Measurements from ENCODE around the gene ANKS1B. TPM values are rescaled to one million over a fixed set of nuclear protein-coding genes. Genes with fewer than 3 reads are reported as not detected.

Gene ANKS1B
- total RNA-seq, 5 donors from 2014 or later (not counting 1 experiment from before 2014, with no cell fraction given): 0.18 to 0.47 (median 0.19) TPM; not detected in 2

DNA sequence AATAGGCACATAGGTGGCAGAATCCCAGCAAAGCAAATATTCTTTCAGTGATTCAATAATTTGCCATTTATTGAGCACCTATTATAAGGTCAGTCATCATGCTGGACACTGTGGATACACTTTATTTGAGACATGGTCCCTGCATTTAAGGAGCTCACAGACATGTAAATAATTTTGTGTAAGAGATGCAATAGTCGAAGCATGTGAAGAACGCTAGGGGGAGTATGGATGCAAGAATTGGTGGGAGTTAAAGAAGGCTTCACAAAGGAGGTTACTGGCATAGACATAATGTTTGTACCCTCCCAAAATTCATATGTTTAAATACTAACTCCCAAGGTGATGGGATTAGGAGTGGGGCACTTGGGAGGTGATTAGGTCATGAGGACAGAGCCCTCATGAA lies 597.8 kb downstream of the ANKS1B start:
- Mint-ChIP-seq H3K27me3 (no peaks in the 10 kb centered on the region), H3K36me3 (no peaks in the 10 kb centered on the region), H3K9me3 (peaks cover 0 to 5% (median 3%) of the 10 kb centered on the region in 3 donors), H3K27ac (no peak overlapping the region), H3K4me3 (no peak overlapping the region), H3K4me1 (no peaks in the 10 kb centered on the region)
- no peak for ATAC-seq (replicated peaks in 1 of 4)
- WGBS (ENCODE audit: insufficient coverage): no CpG with 5 or more reads among the region's 2 CpGs
- DNase-seq: no peak
- POLR2A ChIA-PET: no interaction called here
- no peak overlapping the region for H3K27ac ChIP-seq (ENCODE audit: low read length)
- H3K4me3 ChIP-seq (ENCODE audit: control insufficient read depth in 1 of 2, extremely low read depth in 1 of 2, low read length in 1 of 2): no peak overlapping the region
- CTCF ChIA-PET: no interaction called here
- no peaks in the 10 kb centered on the region for H3K9me3 ChIP-seq
- H3K27me3 ChIP-seq (replicated peaks in 1 of 2; ENCODE audit: control insufficient read depth in 2 of 2, extremely low read depth in 1 of 2, insufficient read depth in 2 of 2, low read length in 1 of 2): no peaks in the 10 kb centered on the region
- no peaks in the 10 kb centered on the region for H3K36me3 ChIP-seq (ENCODE audit: control insufficient read depth in 2 of 2, extremely low read depth in 1 of 2, insufficient read depth in 1 of 2, low read length in 1 of 2)
- no peaks in the 10 kb centered on the region for H3K4me1 ChIP-seq (ENCODE audit: control insufficient read depth in 1 of 2, extremely low read depth in 1 of 2, insufficient read depth in 2 of 2, low read length in 2 of 2)

- Histone ChIP-seq H3K4me3 (ENCODE audit: control insufficient read depth in 1 of 2, extremely low read depth in 1 of 2, low read length in 1 of 2) (no peak overlapping the region), H3K27me3 (replicated peaks in 1 of 2; ENCODE audit: control insufficient read depth in 2 of 2, extremely low read depth in 1 of 2, insufficient read depth in 2 of 2, low read length in 1 of 2) (no peaks in the 10 kb centered on the region), H3K4me1 (ENCODE audit: control insufficient read depth in 1 of 2, extremely low read depth in 1 of 2, insufficient read depth in 2 of 2, low read length in 2 of 2) (no peaks in the 10 kb centered on the region), H3K36me3 (ENCODE audit: control insufficient read depth in 2 of 2, extremely low read depth in 1 of 2, insufficient read depth in 1 of 2, low read length in 1 of 2) (no peaks in the 10 kb centered on the region), H3K9me3 (no peaks in the 10 kb centered on the region), H3K27ac (ENCODE audit: low read length) (no peak overlapping the region)
- Mint-ChIP-seq H3K27me3 (no peaks in the 10 kb centered on the region), H3K4me1 (no peaks in the 10 kb centered on the region), H3K27ac (no peak overlapping the region), H3K4me3 (no peak overlapping the region), H3K36me3 (no peaks in the 10 kb centered on the region), H3K9me3 (peaks cover 0 to 9% (median 3%) of the 10 kb centered on the region in 3 donors)
- WGBS (ENCODE audit: insufficient coverage): 100% methylated on average over 1 of the region's 4 CpGs
- ChIA-PET POLR2A (no interaction called here), CTCF (no interaction called here)
- DNase-seq: no peak
- no peak for ATAC-seq (replicated peaks in 1 of 4)
These were observed 601.5 kb downstream of the ANKS1B start for GRCh38 chr12:99383258-99383657.

DNA sequence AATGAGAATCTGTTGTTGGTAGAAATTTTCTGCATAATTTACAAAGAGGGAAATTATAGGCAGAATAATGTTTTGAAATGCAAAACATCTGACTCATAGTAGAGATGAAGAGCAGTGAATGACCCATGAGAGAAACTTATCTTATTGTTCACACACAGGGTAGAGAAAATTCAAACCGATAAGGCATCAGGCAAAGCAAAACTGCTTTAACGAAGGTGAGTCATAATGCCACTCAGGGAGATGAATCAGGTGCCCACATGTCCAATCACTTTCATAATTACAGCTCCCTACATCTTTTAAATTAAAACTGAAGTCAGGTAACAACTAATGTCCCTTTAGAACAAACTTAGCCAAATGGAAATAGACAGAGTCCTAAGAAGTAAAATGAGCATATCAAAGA lies 602.7 kb downstream of the ANKS1B start:
- H3K4me3 ChIP-seq (ENCODE audit: control insufficient read depth in 1 of 2, extremely low read depth in 1 of 2, low read length in 1 of 2): no peak overlapping the region
- Mint-ChIP-seq H3K4me1 (no peaks in the 10 kb centered on the region), H3K27me3 (no peaks in the 10 kb centered on the region), H3K4me3 (no peak overlapping the region), H3K36me3 (no peaks in the 10 kb centered on the region), H3K27ac (no peak overlapping the region), H3K9me3 (peaks cover 0 to 9% (median 2%) of the 10 kb centered on the region in 3 donors)
- H3K27me3 ChIP-seq (replicated peaks in 1 of 2; ENCODE audit: control insufficient read depth in 2 of 2, extremely low read depth in 1 of 2, insufficient read depth in 2 of 2, low read length in 1 of 2): no peaks in the 10 kb centered on the region
- DNase-seq: no peak
- H3K36me3 ChIP-seq (ENCODE audit: control insufficient read depth in 2 of 2, extremely low read depth in 1 of 2, insufficient read depth in 1 of 2, low read length in 1 of 2): no peaks in the 10 kb centered on the region
- WGBS (ENCODE audit: insufficient coverage): 39% methylated on average over 2 of the region's 2 CpGs
- no peaks in the 10 kb centered on the region for H3K9me3 ChIP-seq
- no peak for ATAC-seq (replicated peaks in 1 of 4)
- CTCF ChIA-PET: no interaction called here
- no peak overlapping the region for H3K27ac ChIP-seq (ENCODE audit: low read length)
- POLR2A ChIA-PET: no interaction called here
- H3K4me1 ChIP-seq (ENCODE audit: control insufficient read depth in 1 of 2, extremely low read depth in 1 of 2, insufficient read depth in 2 of 2, low read length in 2 of 2): no peaks in the 10 kb centered on the region

DNA sequence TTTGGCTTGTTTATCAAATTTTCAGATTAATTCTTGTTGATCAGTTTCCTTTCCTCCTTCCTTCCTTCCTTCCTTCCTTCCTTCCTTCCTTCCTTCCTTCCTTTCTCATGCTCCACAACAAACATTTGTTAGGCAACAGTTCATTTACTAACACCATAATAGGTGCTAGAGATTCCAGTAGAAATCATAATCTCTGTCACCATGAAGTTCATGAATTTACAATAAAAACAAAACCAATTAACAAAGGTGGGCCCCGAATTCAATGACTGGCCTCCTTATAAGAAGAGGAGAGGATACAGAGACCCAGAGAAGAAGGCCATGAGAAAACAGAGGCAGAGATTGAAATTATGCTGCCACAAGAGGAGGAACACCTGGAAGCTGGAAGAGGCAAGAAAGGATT lies 604.0 kb downstream of the ANKS1B start:
- no peaks in the 10 kb centered on the region for H3K27me3 ChIP-seq (replicated peaks in 1 of 2; ENCODE audit: control insufficient read depth in 2 of 2, extremely low read depth in 1 of 2, insufficient read depth in 2 of 2, low read length in 1 of 2)
- H3K4me1 ChIP-seq (ENCODE audit: control insufficient read depth in 1 of 2, extremely low read depth in 1 of 2, insufficient read depth in 2 of 2, low read length in 2 of 2): no peaks in the 10 kb centered on the region
- H3K4me3 ChIP-seq (ENCODE audit: control insufficient read depth in 1 of 2, extremely low read depth in 1 of 2, low read length in 1 of 2): no peak overlapping the region
- Mint-ChIP-seq H3K27ac (no peak overlapping the region), H3K27me3 (no peaks in the 10 kb centered on the region), H3K4me3 (no peak overlapping the region), H3K4me1 (no peaks in the 10 kb centered on the region), H3K36me3 (no peaks in the 10 kb centered on the region), H3K9me3 (peaks cover 0 to 9% (median 5%) of the 10 kb centered on the region in 3 donors)
- ChIA-PET POLR2A (no interaction called here), CTCF (no interaction called here)
- no peak overlapping the region for H3K27ac ChIP-seq (ENCODE audit: low read length)
- no peaks in the 10 kb centered on the region for H3K36me3 ChIP-seq (ENCODE audit: control insufficient read depth in 2 of 2, extremely low read depth in 1 of 2, insufficient read depth in 1 of 2, low read length in 1 of 2)
- no peaks in the 10 kb centered on the region for H3K9me3 ChIP-seq
- ATAC-seq (replicated peaks in 1 of 4) (no peak), DNase-seq (no peak)
- WGBS (ENCODE audit: insufficient coverage): no CpG with 5 or more reads among the region's 1 CpG

DNA sequence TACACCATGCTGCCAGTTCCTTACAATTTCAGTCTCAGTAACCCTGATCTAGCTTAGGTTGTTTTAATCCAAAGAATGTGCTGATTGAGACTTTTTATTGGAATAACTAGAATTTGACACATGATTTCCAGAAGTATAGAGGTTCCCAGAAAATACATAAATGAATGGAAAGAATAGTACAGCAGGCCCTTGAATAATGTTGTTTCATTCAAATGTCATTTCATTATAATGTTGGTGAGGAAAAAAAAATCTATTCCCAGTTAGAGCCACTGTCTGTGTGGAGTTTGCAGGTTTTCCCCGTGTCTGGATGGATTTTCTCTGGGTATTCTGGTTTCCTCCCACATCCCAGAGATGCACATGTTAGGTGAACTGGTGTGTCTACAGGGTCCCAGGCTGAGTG lies 610.7 kb downstream of the ANKS1B start:
- ChIA-PET POLR2A (no interaction called here), CTCF (no interaction called here)
- Histone ChIP-seq H3K27ac (ENCODE audit: low read length) (no peak overlapping the region), H3K27me3 (replicated peaks in 1 of 2; ENCODE audit: control insufficient read depth in 2 of 2, extremely low read depth in 1 of 2, insufficient read depth in 2 of 2, low read length in 1 of 2) (no peaks in the 10 kb centered on the region), H3K36me3 (ENCODE audit: control insufficient read depth in 2 of 2, extremely low read depth in 1 of 2, insufficient read depth in 1 of 2, low read length in 1 of 2) (no peaks in the 10 kb centered on the region), H3K9me3 (no peaks in the 10 kb centered on the region), H3K4me3 (ENCODE audit: control insufficient read depth in 1 of 2, extremely low read depth in 1 of 2, low read length in 1 of 2) (no peak overlapping the region), H3K4me1 (ENCODE audit: control insufficient read depth in 1 of 2, extremely low read depth in 1 of 2, insufficient read depth in 2 of 2, low read length in 2 of 2) (no peaks in the 10 kb centered on the region)
- Mint-ChIP-seq H3K4me1 (no peaks in the 10 kb centered on the region), H3K9me3 (peaks cover 0 to 22% (median 7%) of the 10 kb centered on the region in 3 donors), H3K4me3 (no peak overlapping the region), H3K27me3 (no peaks in the 10 kb centered on the region), H3K27ac (no peak overlapping the region), H3K36me3 (no peaks in the 10 kb centered on the region)
- ATAC-seq (replicated peaks in 1 of 4): no peak
- no CpG with 5 or more reads among the region's 1 CpG for WGBS (ENCODE audit: insufficient coverage)
- no peak for DNase-seq

- no peak overlapping the region for H3K4me3 ChIP-seq (ENCODE audit: control insufficient read depth in 1 of 2, extremely low read depth in 1 of 2, low read length in 1 of 2)
- Mint-ChIP-seq H3K9me3 (peaks cover 0 to 22% (median 7%) of the 10 kb centered on the region in 3 donors), H3K4me3 (no peak overlapping the region), H3K27ac (no peak overlapping the region), H3K27me3 (no peaks in the 10 kb centered on the region), H3K4me1 (no peaks in the 10 kb centered on the region), H3K36me3 (no peaks in the 10 kb centered on the region)
- 92% methylated on average over 2 of the region's 3 CpGs for WGBS (ENCODE audit: insufficient coverage)
- CTCF ChIA-PET: no interaction called here
- H3K36me3 ChIP-seq (ENCODE audit: control insufficient read depth in 2 of 2, extremely low read depth in 1 of 2, insufficient read depth in 1 of 2, low read length in 1 of 2): no peaks in the 10 kb centered on the region
- ATAC-seq (replicated peaks in 1 of 4) (no peak), DNase-seq (no peak)
- H3K27ac ChIP-seq (ENCODE audit: low read length): no peak overlapping the region
- H3K9me3 ChIP-seq: no peaks in the 10 kb centered on the region
- H3K27me3 ChIP-seq (replicated peaks in 1 of 2; ENCODE audit: control insufficient read depth in 2 of 2, extremely low read depth in 1 of 2, insufficient read depth in 2 of 2, low read length in 1 of 2): no peaks in the 10 kb centered on the region
- POLR2A ChIA-PET: no interaction called here
- no peaks in the 10 kb centered on the region for H3K4me1 ChIP-seq (ENCODE audit: control insufficient read depth in 1 of 2, extremely low read depth in 1 of 2, insufficient read depth in 2 of 2, low read length in 2 of 2)
These were observed 612.3 kb downstream of the ANKS1B start for GRCh38 chr12:99372257-99372920.
